Adrenal gland (tissue), 12 donors: ENCODE results near the gene RNF144B. TPM values are rescaled to one million over a fixed set of nuclear protein-coding genes. Genes with fewer than 3 reads are reported as not detected.
"Not testable (repeated sequence)": the region's sequence is repeated elsewhere in the genome, so short reads cannot be mapped to it uniquely, and the experiment has no call there.

Experiments used
- DNase-seq, 7 donors: peaks; one replicate each; pipeline ENCODE4 v3.0.0-alpha.2; 2019 to 2020
- H3K27ac ChIP-seq, 5 donors: fragments of 200-600 bp; sonication (generic) in 4 of 5; 1 replicate in 3 of 5; 2 replicates in 2 of 5; pipeline versions ENCODE4 v1.5.1 to v1.8.0; 2016 to 2020; ENCODE audit warnings: mild to moderate bottlenecking in 1 of 5
- H3K27me3 ChIP-seq: fragments of 200-600 bp; 2 replicates; pipeline ENCODE4 v1.8.0; 2021
- H3K36me3 ChIP-seq, 2 donors: fragments of 200-600 bp; replicated peaks in 1 of 2; 1 replicate in 1 of 2; 2 replicates in 1 of 2; pipeline versions ENCODE4 v1.5.1 to v1.8.0; 2018 to 2022
- H3K4me1 ChIP-seq, 2 donors: fragments of 200-600 bp; replicated peaks in 1 of 2; 1 replicate in 1 of 2; 2 replicates in 1 of 2; pipeline versions ENCODE4 v1.5.1 to v1.8.0; 2018 to 2021
- H3K4me3 ChIP-seq, 4 donors: fragments of 200-600 bp; sonication (generic) in 3 of 4; one replicate each; pipeline ENCODE4 v1.5.1; 2016 to 2018
- H3K9me3 ChIP-seq, 3 donors: fragments of 200-600 bp; sonication (generic) in 1 of 3; replicated peaks in 1 of 3; 1 replicate in 2 of 3; 2 replicates in 1 of 3; pipeline versions ENCODE4 v1.5.1 to v1.8.0; 2016 to 2021
- CTCF ChIP-seq, 6 experiments: fragments of 450-650 bp in 4 of 6; fragments of 200-600 bp in 2 of 6; sonication (generic) in 1 of 6; IDR thresholded peaks; 1 replicate in 5 of 6; 2 replicates in 1 of 6; pipeline versions ENCODE4 v1.5.1 to v1.8.0; 2016 to 2021; ENCODE audit warnings: antibody characterized with exemption in 6 of 6, mild to moderate bottlenecking in 2 of 6, moderate library complexity in 1 of 6
- POLR2A ChIP-seq, 2 donors: fragments of 450-650 bp; IDR thresholded peaks; one replicate each; pipeline ENCODE4 v1.6.1; 2017; ENCODE audit warnings: antibody characterized with exemption in 2 of 2, mild to moderate bottlenecking in 2 of 2, moderate library complexity in 1 of 2
- WGBS, 4 donors: extraction: QIAGEN DNeasy Blood & Tissue Kit in 2 of 4; methylation state at CpG; one replicate each; pipeline versions ENCODE4 v1.1.5 to v1.1.7; 2013 to 2017; 5-methylcytosine and 5-hydroxymethylcytosine counted together
- intact Hi-C, 2 donors: fragments of 100-400 bp; cut with DNase I; formaldehyde crosslinking; loops; one replicate each; pipeline versions ENCODE4 v1.14.1 to v1.15.0; 2022 to 2023
- polyA plus RNA-seq, 3 donors: library from polyadenylated mRNA; stranded (reverse); fragments of 200-250 nt in 2 of 3; fragments of 350-450 nt in 1 of 3; fragmentation: Illumina TruSeq in 1 of 3; extraction: RNeasy Lipid Tissue Mini Kit (QIAGEN cat#74804) in 1 of 3; gene quantifications; one replicate each; pipeline ENCODE4 v1.2.3, GENCODE V29; 2013 to 2014
- total RNA-seq, 9 donors: library from RNA; depleted of rRNA in 4 of 9; stranded (reverse); fragments of >200 nt in 4 of 9; fragments of 120-200 nt in 1 of 9; fragmentation: NEBNext Ultra II Directional in 1 of 9; extraction: Animal tissue kit (Norgen Biotek cat#: 25700) in 1 of 9; gene quantifications; one replicate each; pipeline versions ENCODE4 v1.1.0 to v1.2.4, GENCODE V29; 2013 to 2023
- donor health status: healthy with polysubstance abuse.
- donor health status: Bipolar disorder and iron deficiency.
- donor health status: DM: yes; HTN: yes; CAD: no.
- donor health status: DM: no; HTN: no; CAD: no.
- donor health status: DM: no; HTN: no; CAD: no.
- donor health status: DM: yes; HTN: yes; CAD: no.

RNF144B gene
- total and polyA plus RNA-seq, 12 donors: 1.9 to 11.0 (median 7.4) TPM

DNA sequence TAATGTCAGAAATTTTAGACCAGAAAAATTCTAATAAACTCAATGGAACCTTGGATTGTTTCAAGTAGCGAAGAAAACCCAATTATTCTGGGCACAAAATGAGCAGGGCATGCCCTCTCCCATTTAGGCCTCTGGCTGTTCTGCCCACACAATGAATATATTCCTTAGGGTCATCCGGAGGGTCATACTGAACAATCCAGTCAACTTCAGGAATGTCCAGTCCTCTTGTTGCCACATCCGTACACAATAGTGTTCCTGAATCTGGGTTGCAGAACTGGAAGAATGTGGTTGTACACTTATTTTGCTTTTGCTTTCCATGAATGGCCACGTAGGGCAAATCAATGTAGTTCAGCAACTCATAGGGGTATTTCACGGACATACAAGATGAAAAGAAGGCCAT, 23.4 kb upstream of the RNF144B start:
- WGBS, 4 donors: 56 to 80% (median 67%) methylated on average over 5 of the region's 5 CpGs
- Histone ChIP-seq H3K4me1 (no peaks in the 10 kb centered on the region), H3K27me3 (no peaks in the 10 kb centered on the region), H3K4me3 (no peak overlapping the region), H3K9me3 (no peaks in the 10 kb centered on the region), H3K36me3 (no peaks in the 10 kb centered on the region), H3K27ac (no peak overlapping the region)
- no peak for DNase-seq
- TF ChIP-seq CTCF (IDR thresholded peaks at IDR 0.05): no peak
- no peak for TF ChIP-seq POLR2A (IDR thresholded peaks at IDR 0.05)
- intact Hi-C loops: no loop called here

- H3K4me1 ChIP-seq, intact Hi-C loops: not testable (repeated sequence)
These were observed 22.6 kb upstream of the RNF144B start for GRCh38 chr6:18364561-18364960.

DNA sequence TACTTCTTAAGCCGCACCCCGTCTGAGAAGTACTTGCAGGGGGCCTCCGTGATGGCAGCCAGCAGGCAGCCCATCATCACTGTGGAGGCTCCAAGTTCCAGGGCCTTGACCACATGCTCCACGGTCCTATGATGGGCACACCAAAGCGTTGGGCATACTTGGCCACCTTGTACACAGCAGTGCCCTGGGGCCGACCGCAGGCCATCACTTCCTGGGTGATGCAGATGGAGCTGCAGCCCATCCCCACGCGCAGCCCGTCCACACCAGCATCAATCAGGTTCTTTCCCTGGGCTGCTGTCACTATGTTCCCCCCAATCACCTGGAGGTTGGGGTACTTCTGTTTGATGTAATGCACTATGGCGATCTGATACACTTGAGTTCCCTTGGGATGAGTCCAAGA, 19.8 kb upstream of the RNF144B start:
- intact Hi-C loops: no loop called here
- H3K4me3 ChIP-seq: no peak overlapping the region
- 77 to 100% (median 93%) methylated on average over 5 to 11 of the region's 11 CpGs for WGBS, 4 donors
- H3K4me1 ChIP-seq: no peaks in the 10 kb centered on the region
- H3K27me3 ChIP-seq: no peaks in the 10 kb centered on the region
- no peak for DNase-seq
- no peak for TF ChIP-seq POLR2A (IDR thresholded peaks at IDR 0.05)
- no peak for TF ChIP-seq CTCF (IDR thresholded peaks at IDR 0.05)
- H3K36me3 ChIP-seq: no peaks in the 10 kb centered on the region
- H3K9me3 ChIP-seq: no peaks in the 10 kb centered on the region
- H3K27ac ChIP-seq: no peak overlapping the region

More at GRCh38 chr6:18364561-18364960, 22.6 kb upstream of the RNF144B start:
- H3K27ac ChIP-seq, H3K9me3 ChIP-seq, H3K27me3 ChIP-seq, H3K36me3 ChIP-seq, DNase-seq, H3K4me3 ChIP-seq: not testable (repeated sequence)
- 73 to 88% (median 74%) methylated on average over 2 of the region's 2 CpGs for WGBS, 4 donors

DNA sequence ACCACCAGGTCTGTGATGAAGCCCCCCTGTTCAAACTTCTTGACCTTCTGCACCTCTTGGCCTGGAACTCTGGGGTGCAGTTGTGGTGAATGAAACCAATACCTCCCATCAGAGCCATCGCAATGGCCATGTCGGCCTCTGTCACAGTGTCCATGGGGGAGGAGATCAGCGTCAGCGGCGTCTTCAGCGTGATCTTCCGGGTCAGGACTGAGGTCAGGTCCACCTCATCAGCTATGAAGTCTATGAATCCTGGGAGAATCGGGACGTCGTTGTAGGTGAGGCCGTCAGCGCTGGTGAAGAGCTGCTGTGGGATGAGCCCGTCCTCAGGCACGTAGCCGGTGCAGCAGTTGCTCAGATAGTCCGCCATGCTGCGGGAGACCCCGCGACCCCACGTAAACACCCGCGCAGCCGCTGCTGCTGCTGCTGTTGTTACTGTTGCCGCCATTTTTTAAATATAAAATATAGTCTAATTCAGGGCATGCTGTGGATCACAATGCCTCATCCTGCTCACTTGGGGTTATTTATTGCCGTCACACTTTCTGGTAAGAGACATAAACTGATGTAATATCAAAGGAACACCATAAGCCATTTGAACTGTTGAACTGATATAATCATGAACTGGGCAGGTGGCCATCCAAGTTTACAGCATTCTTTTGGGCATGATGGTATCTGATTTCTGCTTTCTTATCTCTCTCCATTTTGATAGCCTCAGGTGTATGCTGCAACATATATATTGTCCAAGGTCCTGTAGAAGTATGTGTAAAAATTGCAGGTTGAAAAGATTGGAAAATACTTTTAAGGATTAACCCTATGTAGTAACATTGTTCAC, 18.7 kb upstream of the RNF144B start:
- no peak for TF ChIP-seq POLR2A (IDR thresholded peaks at IDR 0.05)
- no peak for TF ChIP-seq CTCF (IDR thresholded peaks at IDR 0.05)
- no peak overlapping the region for H3K27ac ChIP-seq
- DNase-seq: no peak
- no peak overlapping the region for H3K4me3 ChIP-seq
- 90 to 95% (median 93%) methylated on average over 22 to 25 of the region's 25 CpGs for WGBS, 4 donors
- intact Hi-C loops: no loop called here
- H3K9me3 ChIP-seq: no peaks in the 10 kb centered on the region
- H3K4me1 ChIP-seq: no peaks in the 10 kb centered on the region
- no peaks in the 10 kb centered on the region for H3K36me3 ChIP-seq
- no peaks in the 10 kb centered on the region for H3K27me3 ChIP-seq

DNA sequence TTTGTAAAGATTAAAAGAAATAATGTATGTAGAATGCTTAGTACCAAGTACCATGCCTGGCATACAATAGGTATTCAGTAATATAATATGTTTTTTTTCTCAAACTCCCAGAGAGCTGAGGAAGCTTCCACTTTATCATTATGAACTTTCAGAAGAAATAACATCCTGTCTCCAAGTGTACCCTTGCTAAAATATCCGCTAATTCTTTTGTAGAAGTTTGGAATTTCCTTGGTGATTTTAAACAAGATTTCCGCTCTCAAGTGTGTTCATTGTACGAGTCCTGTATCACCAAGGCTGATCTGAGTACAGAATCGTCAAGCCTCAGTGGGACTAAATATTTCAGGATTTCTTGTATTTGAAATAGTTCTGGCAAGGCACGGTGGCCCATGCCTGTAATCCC, 16.1 kb upstream of the RNF144B start:
- no peaks in the 10 kb centered on the region for H3K4me1 ChIP-seq
- H3K27me3 ChIP-seq: no peaks in the 10 kb centered on the region
- no peak overlapping the region for H3K4me3 ChIP-seq
- no peak for TF ChIP-seq CTCF (IDR thresholded peaks at IDR 0.05)
- no peak for TF ChIP-seq POLR2A (IDR thresholded peaks at IDR 0.05)
- H3K27ac ChIP-seq: peak overlapping the region in 1 of 5 donors; percentile 5
- 62 to 83% (median 74%) methylated on average over 5 of the region's 5 CpGs for WGBS, 4 donors
- H3K9me3 ChIP-seq: no peaks in the 10 kb centered on the region
- H3K36me3 ChIP-seq: no peaks in the 10 kb centered on the region
- DNase-seq: no peak
- intact Hi-C loops: no loop called here
